ENCODE results near the gene FOXO1. TPM values are rescaled to one million over a fixed set of nuclear protein-coding genes. Genes with fewer than 3 reads are reported as not detected.

Gene FOXO1
- total and polyA plus RNA-seq, 2 of the 13 experiments (the other 11 are each of a cell fraction or from before 2014, with no cell fraction given): 8.1 to 13.1 TPM

DNA sequence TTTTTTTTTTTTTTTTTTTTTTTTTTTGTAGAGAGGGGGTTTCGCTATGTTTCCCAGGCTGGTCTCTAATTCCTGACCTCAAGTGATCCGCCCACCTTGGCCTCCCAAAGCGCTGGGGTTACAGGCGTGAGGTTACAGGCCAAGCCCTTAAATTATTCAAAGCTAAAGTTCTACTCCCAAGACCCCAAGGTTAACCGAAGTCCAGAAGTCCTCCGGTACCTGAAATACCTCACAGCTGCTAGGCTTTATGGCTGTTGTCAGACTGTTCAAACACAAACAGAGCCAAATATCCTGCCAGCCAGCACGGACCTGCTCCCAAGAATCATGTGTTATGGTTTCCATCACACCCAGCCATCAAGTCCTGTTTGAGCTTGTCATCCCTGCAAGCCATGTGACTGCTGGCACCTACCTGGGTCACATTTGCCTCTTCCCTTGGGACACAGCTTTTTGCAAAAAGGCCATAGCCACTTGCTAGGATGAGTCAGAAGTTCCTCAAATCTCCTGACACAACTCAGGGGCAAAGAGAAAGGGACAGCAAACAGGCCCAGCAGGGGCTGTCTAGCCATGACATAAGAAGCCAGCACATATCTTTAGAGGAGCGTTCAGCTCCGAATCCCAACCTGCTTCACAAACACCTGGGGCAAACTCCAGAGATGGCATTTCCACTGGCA is 129.9 kb downstream of the FOXO1 start (continued):
- TF ChIP-seq RFX3 (CRISPR knock-in tag; IDR thresholded peaks at IDR 0.05) (no peak), RAD21 (CRISPR knock-in tag; IDR thresholded peaks at IDR 0.05) (peak; percentile 29; the same call in 1 of the 2 replicates), ZNF337 (CRISPR knock-in tag; IDR thresholded peaks at IDR 0.05; ENCODE audit: borderline replicate concordance, low read depth) (no peak), ONECUT2 (CRISPR knock-in tag; IDR thresholded peaks at IDR 0.05) (no peak), AHR (CRISPR knock-in tag; IDR thresholded peaks at IDR 0.05) (no peak), ZNF607 (CRISPR knock-in tag; IDR thresholded peaks at IDR 0.05; ENCODE audit: borderline replicate concordance) (no peak), FOXA3 (CRISPR knock-in tag; IDR thresholded peaks at IDR 0.05) (peak; percentile 68), ZNF326 (CRISPR knock-in tag; IDR thresholded peaks at IDR 0.05; ENCODE audit: borderline replicate concordance) (no peak), NFIC (IDR thresholded peaks at IDR 0.05; ENCODE audit: low read length) (peak; percentile 63), ZFY (CRISPR knock-in tag; IDR thresholded peaks at IDR 0.05) (peak; percentile 59; the same call in 1 of the 2 replicates), ZSCAN30 (CRISPR knock-in tag; IDR thresholded peaks at IDR 0.05) (no peak), ZNF160 (CRISPR knock-in tag; IDR thresholded peaks at IDR 0.05) (no peak; the same call in 1 of the 2 replicates), ZNF350 (CRISPR knock-in tag; IDR thresholded peaks at IDR 0.05; ENCODE audit: borderline replicate concordance, low read depth) (no peak), PHF8 (CRISPR knock-in tag; IDR thresholded peaks at IDR 0.05) (0 out of 2 replicates have a peak, but pooled peaks have one; percentile 19), CCDC6 (CRISPR knock-in tag; IDR thresholded peaks at IDR 0.05) (no peak), BRCA1 (CRISPR knock-in tag; IDR thresholded peaks at IDR 0.05) (no peak)
- TF ChIP-seq, protein P1, sequence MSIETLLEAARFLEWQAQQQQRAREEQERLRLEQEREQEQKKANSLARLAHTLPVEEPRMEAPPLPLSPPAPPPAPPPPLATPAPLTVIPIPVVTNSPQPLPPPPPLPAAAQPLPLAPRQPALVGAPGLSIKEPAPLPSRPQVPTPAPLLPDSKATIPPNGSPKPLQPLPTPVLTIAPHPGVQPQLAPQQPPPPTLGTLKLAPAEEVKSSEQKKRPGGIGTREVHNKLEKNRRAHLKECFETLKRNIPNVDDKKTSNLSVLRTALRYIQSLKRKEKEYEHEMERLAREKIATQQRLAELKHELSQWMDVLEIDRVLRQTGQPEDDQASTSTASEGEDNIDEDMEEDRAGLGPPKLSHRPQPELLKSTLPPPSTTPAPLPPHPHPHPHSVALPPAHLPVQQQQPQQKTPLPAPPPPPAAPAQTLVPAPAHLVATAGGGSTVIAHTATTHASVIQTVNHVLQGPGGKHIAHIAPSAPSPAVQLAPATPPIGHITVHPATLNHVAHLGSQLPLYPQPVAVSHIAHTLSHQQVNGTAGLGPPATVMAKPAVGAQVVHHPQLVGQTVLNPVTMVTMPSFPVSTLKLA (IDR thresholded peaks at IDR 0.05): peak; percentile 50; the same call in 1 of the 2 replicates
- TF ChIP-seq, protein P2, sequence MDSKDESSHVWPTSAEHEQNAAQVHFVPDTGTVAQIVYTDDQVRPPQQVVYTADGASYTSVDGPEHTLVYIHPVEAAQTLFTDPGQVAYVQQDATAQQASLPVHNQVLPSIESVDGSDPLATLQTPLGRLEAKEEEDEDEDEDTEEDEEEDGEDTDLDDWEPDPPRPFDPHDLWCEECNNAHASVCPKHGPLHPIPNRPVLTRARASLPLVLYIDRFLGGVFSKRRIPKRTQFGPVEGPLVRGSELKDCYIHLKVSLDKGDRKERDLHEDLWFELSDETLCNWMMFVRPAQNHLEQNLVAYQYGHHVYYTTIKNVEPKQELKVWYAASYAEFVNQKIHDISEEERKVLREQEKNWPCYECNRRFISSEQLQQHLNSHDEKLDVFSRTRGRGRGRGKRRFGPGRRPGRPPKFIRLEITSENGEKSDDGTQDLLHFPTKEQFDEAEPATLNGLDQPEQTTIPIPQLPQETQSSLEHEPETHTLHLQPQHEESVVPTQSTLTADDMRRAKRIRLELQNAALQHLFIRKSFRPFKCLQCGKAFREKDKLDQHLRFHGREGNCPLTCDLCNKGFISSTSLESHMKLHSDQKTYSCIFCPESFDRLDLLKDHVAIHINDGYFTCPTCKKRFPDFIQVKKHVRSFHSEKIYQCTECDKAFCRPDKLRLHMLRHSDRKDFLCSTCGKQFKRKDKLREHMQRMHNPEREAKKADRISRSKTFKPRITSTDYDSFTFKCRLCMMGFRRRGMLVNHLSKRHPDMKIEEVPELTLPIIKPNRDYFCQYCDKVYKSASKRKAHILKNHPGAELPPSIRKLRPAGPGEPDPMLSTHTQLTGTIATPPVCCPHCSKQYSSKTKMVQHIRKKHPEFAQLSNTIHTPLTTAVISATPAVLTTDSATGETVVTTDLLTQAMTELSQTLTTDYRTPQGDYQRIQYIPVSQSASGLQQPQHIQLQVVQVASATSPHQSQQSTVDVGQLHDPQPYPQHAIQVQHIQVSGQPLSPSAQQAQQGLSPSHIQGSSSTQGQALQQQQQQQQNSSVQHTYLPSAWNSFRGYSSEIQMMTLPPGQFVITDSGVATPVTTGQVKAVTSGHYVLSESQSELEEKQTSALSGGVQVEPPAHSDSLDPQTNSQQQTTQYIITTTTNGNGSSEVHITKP (CRISPR knock-in tag; IDR thresholded peaks at IDR 0.05; ENCODE audit: low read depth): no peak
- TF ChIP-seq, protein P3, sequence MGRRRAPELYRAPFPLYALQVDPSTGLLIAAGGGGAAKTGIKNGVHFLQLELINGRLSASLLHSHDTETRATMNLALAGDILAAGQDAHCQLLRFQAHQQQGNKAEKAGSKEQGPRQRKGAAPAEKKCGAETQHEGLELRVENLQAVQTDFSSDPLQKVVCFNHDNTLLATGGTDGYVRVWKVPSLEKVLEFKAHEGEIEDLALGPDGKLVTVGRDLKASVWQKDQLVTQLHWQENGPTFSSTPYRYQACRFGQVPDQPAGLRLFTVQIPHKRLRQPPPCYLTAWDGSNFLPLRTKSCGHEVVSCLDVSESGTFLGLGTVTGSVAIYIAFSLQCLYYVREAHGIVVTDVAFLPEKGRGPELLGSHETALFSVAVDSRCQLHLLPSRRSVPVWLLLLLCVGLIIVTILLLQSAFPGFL (CRISPR knock-in tag; IDR thresholded peaks at IDR 0.05): no peak
- TF ChIP-seq, protein P4, sequence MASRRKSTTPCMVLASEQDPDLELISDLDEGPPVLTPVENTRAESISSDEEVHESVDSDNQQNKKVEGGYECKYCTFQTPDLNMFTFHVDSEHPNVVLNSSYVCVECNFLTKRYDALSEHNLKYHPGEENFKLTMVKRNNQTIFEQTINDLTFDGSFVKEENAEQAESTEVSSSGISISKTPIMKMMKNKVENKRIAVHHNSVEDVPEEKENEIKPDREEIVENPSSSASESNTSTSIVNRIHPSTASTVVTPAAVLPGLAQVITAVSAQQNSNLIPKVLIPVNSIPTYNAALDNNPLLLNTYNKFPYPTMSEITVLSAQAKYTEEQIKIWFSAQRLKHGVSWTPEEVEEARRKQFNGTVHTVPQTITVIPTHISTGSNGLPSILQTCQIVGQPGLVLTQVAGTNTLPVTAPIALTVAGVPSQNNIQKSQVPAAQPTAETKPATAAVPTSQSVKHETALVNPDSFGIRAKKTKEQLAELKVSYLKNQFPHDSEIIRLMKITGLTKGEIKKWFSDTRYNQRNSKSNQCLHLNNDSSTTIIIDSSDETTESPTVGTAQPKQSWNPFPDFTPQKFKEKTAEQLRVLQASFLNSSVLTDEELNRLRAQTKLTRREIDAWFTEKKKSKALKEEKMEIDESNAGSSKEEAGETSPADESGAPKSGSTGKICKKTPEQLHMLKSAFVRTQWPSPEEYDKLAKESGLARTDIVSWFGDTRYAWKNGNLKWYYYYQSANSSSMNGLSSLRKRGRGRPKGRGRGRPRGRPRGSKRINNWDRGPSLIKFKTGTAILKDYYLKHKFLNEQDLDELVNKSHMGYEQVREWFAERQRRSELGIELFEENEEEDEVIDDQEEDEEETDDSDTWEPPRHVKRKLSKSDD (CRISPR knock-in tag; IDR thresholded peaks at IDR 0.05; ENCODE audit: low read depth): no peak
- TF ChIP-seq, protein P5, sequence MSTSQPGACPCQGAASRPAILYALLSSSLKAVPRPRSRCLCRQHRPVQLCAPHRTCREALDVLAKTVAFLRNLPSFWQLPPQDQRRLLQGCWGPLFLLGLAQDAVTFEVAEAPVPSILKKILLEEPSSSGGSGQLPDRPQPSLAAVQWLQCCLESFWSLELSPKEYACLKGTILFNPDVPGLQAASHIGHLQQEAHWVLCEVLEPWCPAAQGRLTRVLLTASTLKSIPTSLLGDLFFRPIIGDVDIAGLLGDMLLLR (CRISPR knock-in tag; IDR thresholded peaks at IDR 0.05): no peak
